GM19467 (cell line): ENCODE data around the gene EBF3.

Experiments used
- ATAC-seq: cut with Tn5 transposase; IDR thresholded peaks from one replicate; pipeline ENCODE4 v1.9.1; 2021; ENCODE audit warnings: mild to moderate bottlenecking, moderate library complexity; ENCODE audit not compliant: unreplicated experiment

Gene EBF3

DNA sequence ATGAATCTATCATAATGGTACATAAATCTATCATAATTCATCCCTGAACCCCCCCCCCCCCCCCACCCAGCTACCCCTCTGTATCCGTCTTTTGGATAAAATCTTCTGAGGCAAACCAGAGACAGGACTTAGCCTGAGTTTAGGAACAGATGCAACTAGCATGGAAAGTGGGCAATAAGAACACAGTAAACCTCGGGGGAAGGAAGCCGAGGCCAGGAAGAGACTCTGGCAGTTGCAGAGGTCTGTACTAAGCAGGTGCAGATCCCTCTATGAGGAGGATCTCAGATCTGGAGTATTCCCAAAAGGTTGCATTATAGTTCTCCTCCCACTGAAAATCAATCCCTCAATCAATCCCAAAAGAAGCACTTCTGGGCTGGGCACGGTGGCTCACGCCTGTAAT is 87.2 kb downstream of the EBF3 start:
- no peak for ATAC-seq

DNA sequence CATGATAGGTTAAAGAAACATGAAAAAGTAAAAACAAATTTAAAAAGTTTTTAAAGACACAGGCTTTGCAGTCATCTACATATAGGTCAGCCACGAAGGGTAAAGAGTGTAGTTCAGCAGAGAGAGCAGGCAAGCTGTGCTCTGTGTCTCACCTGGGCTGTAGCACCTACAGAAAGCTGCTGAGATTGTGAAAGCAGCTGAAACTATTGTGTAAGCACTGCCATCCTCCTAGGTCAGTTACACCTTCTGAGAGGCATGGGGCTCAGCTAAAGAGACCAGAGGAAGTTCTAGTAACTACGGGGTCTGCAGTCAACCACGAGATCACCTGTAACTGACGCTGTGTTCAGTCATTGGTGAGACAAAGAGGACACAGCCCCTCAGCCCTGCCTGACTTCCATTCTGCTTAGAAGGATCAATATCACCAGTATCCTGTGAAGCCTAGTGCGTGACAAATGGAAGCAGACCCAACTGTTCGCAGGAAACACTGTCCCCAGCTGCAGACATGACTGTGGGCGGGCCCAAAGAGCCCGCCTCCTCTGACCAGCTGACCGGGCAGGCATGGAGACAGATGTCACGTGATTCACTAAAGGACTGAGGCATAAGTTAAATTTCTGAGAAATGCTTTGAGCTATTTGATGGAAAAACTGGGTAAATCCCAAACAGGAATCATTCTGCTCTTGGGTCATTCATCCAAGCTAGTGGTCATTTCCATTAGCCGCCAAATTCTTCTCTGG is 87.9 kb downstream of the EBF3 start:
- no peak for ATAC-seq

DNA sequence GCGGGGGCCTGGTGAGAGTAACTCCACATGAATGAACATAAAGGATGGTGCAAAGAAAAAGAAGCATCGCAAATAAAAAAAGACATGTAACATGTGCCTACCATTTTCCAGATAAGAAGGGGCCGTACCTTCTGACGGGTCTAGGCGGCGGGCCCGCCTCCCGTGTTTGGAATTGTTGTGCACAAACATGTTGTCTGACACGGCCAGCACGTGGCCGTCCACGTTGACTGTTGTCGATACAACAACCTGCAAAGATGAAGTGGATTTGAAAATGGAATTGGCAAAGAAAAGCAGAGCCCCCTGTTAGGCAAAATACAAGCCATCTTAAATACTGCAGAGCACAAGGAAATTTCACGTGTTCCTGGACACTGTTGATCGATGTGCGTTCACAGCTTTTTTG is 90.7 kb downstream of the EBF3 start:
- no peak for ATAC-seq

DNA sequence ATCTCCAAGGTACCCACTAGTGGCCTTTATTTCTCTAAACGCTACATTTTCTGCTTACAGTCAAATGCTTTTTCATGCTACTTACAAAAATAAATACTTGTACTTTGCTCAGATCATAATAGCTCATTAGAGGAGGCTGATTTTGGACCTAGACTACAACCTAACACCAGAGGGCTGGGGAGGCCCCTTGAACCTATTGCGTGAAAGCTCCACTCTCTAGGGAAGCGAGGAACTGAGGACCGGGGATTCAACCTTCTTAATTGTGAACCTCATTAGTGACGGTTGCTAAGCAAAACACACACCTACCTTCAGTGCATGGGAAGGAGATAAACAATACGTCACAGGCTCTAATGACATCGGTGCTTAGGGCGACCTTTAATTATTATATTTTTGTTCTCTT is 92.1 kb downstream of the EBF3 start:
- no peak for ATAC-seq

DNA sequence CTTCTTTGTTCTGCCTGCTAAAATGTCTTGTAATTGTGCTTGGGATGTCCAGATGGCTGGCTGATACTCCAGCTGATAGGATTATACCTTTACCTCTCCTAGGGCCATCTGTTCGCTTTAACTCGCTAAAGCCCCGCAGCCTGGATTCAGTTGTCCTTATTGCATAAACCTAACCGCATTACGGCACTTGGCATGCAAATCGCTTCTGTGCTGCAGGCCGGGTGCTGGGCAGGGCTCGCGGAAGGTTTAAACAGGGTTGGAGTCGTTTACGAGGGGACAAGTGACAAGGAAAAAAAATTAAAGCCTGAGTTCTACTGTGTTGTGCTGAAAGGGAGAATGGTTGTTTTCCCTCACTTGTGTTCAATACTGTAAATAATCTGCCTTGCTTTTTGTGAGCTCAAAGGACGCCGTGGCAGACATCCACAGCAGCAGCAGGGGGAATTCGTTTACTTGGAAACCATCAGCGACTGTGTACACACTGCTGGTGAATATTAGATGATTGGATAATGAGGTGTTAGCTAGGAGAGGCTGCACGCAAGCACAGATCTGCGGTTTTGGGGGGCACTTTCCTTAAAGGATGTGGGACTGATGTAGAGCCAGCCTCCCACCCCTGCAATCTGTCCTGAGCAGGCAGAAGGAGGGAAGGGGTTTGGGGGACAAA is 93.0 kb downstream of the EBF3 start:
- ATAC-seq = no peak

DNA sequence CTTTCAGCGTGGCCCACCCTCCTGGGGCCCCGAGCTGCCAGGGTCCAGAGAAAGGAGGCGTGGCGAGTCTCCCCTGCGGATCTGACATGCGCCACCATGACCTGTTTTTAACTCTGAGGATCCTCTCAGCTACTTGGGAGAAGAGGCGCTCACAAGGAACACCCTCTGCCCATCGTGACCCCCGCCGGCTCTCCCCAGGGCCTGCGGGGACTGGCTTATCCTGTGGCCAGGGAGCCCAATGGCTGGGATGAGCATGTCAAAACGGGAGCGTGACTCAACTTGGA is 93.7 kb downstream of the EBF3 start:
- no peak for ATAC-seq

DNA sequence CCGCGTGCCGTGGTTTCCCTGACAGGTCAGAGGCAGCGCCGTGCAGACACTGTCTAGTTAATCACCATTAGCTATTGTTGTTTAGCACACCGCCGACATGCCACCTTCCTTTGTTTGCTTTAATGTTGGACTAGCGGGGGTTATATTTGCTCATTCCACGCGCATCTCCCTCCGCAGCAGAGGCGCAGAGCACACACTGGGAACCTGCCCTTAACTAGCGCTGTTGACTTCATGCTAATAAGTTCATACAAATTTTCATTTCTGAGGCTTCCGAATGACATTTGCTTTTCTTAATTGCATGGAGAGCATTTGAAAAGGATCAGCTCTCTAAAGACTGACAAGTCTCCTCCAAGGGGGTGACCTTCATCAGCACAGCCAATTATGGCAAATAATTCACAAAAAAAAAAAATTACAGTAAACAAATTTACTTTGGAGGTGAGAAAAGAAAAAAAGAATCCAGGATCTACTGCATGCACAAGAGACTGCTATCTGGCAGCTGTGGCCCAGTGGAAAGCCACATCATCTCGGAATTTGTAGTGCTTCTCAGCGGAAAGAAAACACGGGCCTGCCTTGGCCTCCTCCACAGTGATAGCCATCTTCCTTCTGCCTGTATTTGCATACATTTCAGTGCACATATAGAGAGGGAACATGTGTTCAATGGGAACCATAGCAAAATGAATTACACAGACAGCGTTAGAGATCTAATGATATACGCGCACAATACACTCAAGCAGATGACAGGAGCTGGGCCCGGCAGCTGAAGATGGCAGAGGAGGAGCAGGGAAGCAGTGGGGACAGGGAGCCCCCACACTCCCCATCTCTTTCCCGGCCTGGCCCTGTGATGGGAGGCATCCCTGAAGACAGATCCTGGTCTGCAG is 94.2 kb downstream of the EBF3 start:
- ATAC-seq = no peak

DNA sequence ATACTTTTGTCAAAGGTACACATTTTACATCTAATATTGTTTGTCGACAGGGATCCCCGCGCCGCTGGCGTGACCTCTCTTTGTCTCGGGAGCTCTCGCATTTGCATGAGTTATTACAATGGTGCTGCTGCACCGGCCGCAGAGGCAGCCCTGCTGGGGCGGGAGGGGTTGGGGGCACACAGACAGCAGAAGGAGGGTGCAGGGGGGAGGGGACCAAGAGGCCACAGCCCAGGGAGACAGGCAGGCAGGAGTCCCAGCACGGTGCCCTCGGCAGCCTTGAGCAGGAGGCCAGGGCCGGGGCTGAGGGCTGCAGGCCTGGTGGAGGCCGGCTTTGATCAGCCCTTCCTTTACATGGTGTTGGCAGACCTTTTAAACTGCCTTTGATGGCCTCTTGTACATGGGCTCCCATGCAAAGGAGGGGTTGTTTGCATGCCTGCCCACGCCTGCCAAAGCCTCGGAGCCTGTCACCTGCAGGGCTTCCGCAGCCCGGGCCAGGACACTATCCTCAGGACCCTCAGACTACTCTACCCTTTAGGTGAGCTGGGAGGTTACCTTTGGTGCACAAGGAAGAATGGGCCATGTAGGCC is 95.5 kb downstream of the EBF3 start:
- no peak for ATAC-seq

DNA sequence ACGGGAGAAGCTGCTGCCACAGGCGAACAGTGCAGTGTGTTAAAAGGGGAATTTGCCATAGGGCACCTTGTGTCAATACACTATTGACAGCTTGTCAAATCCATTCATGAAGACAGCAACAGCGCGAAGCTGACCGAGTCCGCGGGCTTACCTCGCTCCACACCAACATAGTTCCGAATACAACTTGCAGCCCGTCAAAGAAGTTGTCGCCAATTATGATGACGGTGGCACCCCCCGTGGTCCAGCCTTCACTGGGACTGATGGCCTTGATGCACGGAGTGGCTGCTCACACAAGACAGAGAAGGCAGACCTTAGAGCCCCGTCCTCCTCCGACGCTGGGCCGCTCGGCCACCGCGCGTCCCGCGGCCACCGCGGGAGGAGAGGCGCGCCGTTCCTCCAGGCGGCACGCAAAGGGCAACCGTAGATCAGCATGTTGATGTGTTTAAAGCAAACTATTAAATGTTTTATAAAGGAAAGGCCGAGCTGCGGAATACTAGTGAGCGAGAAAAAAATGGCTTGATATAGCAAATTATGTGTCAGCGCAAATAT is 96.4 kb downstream of the EBF3 start:
- ATAC-seq = no peak

DNA sequence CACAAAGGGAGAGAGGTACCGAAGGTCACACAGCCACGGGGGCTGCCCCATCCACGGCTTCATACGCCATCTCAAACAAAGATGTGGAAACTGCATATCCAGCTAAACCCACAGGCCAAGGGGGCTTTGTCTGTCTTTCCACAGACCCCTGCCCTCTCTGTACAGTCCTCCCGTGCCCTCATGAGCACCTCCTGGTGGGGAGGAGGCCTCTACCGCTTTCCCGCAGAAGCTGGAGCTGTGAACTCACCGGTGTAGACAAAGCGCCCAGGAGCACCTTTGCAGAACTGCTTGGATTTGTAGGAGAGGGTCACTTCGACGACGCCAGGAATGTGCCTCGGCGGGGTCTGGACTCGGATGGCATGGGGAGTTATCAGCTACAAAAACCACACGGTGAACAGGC is 97.2 kb downstream of the EBF3 start:
- no peak for ATAC-seq

DNA sequence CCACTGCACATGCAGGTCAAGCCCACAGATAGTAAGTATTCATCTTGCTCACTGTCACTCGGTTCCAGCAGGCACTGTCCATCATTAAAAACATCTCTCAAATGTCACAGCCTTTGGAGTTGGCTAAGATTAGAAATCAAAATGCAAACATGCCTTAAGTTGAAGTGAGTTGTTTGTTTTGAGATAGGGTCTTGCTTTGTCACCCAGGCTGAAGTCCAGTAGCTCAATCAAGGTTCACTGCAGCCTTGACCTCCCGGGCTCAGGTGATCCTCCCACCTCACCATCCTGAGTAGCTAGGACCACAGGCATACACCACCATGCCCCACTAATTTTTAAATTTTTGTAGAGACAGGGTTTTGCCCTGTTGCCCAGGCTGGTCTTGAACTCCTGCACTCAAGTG is 98.1 kb downstream of the EBF3 start:
- no peak for ATAC-seq

DNA sequence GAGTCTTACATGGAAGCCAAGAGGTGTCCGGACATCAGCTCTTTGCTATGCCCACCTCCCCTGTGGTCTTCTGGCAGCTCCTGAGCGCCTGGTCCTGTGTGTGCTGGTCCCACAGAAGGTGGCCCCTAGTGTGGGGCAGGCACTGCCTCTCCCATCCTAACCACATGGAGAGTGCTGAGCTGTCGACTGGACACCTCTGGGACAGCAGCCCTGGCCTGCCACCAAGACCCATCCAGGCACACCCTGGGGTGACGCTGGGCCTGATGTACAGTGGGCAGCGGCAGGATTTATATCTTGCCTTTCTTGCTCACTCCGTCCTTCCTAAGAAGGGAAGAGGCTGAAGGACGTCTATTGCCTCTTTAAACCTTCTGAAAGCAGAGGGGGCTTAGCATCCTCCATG is 98.7 kb downstream of the EBF3 start:
- no peak for ATAC-seq

DNA sequence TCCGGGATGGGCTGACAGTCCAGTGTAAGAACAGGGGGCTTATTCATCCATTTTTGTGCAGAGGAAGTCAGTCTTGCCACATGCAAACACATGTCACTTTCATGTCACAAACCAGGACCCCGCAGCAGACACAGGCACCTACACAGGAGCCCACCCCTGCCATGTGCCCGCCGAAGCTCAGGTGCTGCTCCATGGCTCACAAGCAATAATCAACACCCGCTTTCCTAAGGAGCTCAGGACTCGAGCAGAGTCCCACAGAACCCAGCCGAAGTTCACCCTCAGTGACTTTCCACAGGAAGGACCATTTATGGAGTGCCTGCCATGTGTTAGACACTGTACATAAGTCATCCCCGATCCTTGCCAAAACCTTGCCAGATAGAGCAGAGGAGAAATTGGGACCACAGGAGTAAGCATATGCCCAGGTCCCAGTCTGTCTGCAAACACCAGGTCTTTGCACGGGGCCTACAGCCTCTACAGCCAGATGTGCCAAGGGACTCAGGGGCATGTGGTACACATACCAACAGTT is 99.4 kb downstream of the EBF3 start:
- no peak for ATAC-seq

DNA sequence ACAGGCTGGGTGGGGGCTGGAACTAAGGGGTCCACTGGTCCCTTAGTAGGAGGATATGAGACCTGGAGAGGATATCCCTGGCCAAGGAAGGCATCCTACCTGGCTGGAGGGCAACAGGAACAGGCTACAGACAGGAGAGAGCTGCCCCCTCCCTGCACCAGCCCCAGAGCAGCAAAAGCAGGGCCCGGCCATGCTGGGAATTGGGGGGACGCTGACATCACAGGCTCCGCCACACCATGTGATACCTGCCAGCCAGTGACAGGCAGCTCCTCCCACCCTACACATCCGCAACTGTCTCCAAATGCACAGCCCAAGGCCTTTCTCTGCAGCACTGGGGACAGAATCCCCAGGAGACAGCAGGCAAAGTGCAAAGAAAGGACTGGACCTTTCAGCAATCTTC is 100.0 kb downstream of the EBF3 start:
- no peak for ATAC-seq

DNA sequence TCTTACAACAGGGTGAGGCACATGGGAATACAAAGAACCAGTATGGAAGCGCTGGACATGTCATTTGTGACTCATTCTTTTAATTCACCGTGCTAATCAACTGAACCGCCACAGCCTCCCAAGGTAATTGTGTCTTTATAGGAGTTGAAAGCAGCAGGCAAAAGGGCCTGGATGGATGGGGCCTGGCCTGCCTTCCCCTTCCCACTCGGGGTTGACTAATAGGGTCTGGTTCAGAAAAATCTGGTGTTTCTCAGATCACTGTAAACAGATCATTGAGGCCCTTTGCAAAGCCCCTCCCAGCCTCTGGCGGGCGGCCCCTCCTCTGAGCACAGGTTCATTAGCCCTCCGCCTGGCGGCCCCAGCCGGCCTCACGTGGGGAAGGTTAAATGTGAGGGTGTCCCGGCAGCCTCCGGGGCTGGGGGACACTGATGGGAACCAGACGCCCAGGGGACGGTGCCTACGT is 100.8 kb downstream of the EBF3 start:
- no peak for ATAC-seq

DNA sequence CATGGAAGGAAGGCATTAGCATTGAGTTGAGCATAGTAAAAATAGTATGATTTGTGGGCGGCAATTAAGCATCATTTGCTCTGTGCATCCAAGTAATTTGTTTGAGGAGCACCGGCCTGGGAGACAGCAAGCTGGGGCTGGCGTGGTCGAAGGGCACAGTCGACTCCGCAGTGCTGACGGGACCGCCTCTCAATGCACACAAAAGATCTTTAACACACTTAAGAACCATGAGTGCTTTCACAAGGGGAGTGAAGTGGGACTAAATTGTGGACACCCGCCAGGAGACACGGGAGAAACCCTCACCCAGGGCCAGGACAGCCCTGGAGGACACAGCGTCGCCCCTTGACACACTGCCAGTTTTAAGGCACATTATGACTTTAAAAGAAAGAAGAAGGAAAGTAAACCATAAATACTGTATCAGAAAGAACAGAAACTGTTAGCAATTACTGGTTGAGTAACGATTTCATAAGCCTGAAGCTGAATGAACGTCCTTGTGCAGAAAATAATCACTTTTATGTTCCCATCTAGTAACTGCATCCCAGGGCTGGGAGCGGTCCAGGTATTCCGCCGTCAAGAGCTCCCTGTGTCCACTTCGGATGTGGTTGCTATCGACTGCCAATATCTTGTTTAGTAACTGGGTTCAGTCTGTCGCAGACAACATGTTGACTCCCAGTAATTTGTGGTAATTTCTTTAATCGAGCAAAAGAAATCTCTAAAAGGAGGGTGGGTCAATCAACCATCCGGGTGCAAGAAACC is 102.1 kb downstream of the EBF3 start:
- no peak for ATAC-seq

DNA sequence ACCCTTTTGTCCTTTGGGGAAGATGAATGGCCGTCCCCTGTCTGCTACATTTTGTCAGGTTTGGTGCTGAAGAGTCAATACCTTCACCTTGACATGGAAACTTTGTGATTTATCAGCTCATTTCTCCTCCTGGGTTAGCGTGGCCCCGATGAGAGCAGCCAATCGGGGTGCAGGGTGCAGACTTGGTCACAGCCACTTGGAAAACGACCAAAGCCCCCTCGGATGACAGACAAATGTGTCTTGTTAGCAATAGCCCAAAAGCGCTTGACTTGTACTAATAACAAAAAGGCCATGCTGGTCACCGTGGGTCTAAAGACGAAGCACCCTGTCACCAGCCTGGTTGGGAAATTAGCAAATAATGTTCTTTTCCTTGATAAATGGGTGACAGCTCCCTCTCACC is 103.7 kb downstream of the EBF3 start:
- ATAC-seq = no peak

DNA sequence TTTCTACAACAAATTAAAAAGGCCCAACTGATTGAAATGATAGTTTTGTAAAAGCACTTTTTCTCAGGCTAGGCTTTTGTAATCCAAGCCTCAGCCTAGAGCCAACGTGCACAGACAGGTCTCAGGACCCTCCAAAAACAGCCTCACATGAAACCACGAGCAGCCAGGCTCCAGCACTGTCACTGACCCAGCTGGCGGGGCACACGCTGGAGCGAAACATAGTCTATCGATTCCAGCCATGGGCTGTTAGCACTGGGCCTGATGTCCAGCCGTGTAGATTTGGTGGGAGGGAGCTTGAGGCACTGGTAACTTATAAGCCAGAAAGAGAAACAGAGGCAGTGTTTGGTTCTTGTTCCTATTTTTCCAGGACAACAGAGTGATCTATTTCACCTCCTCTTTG is 104.5 kb downstream of the EBF3 start:
- no peak for ATAC-seq

DNA sequence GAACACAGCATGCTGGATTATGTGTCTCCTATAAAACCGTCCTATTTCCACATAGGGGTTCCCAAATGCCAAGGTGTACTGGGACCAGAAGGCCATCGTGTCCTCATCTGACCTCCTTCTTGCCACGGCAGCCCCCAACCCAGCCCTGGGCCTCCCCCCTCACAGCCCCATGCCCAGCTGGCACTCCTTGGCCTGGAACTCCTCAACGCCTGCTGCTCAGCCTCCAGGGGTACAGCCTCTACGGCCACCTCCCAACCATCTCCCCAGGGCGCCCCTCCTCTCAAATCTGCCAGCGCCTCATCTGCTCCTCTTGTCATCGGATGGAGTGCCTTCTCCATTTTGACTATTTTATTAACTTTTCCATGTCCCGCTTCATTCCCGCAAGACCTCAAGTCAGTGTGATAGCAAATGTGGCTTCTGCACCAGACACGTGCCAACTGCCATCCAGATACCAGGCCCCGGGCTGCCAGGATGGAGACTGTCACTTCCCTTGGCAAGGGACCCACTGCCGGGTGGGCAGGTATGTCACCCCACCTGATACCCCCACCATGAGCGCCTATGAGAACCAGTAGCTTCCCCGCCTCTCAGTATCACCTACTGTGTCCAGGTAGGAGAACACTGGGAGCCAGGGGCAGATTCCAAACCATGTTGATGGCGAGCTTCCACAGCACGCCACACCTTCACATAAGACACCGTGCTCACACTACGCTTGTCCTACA is 106.7 kb downstream of the EBF3 start:
- ATAC-seq = no peak
